H9 (cell line): ENCODE data around the gene MFRP. TPM values are rescaled to one million over a fixed set of nuclear protein-coding genes. Genes with fewer than 3 reads are reported as not detected.
A peak's percentile ranks its signal among the peaks of the same experiment; 100 is the strongest.

ENCODE experiments used
- DNase-seq: peaks from one replicate; pipeline ENCODE4 v3.0.0-alpha.2; 2017
- H2AFZ ChIP-seq: one replicate; pipeline ENCODE4 v1.6.1; 2013; ENCODE audit warnings: mild to moderate bottlenecking, low read length, control low read depth, moderate library complexity
- H2AK5ac ChIP-seq: 2 replicates; pipeline ENCODE4 v1.6.1; 2013; ENCODE audit warnings: low read length, control low read depth, mixed read lengths; ENCODE audit not compliant: insufficient read length
- H2BK120ac ChIP-seq: one replicate; pipeline ENCODE4 v1.6.1; 2013; ENCODE audit warnings: low read depth, mild to moderate bottlenecking, low read length, control low read depth, inconsistent platforms; ENCODE audit not compliant: poor library complexity, severe bottlenecking
- H2BK12ac ChIP-seq: 2 replicates; pipeline ENCODE4 v1.6.1; 2013; ENCODE audit warnings: low read length, control low read depth, mixed read lengths, low read depth; ENCODE audit not compliant: insufficient read length
- H2BK15ac ChIP-seq: 2 replicates; pipeline ENCODE4 v1.6.1; 2013; ENCODE audit warnings: low read depth, low read length, control low read depth
- H2BK20ac ChIP-seq: one replicate; pipeline ENCODE4 v1.6.1; 2013; ENCODE audit warnings: low read depth, mild to moderate bottlenecking, low read length, control low read depth, inconsistent platforms; ENCODE audit not compliant: poor library complexity, severe bottlenecking
- H2BK5ac ChIP-seq: 2 replicates; pipeline ENCODE4 v1.6.1; 2013; ENCODE audit warnings: low read length, control low read depth, mixed read lengths; ENCODE audit not compliant: insufficient read length
- H3K14ac ChIP-seq: 2 replicates; pipeline ENCODE4 v1.6.1; 2013; ENCODE audit warnings: low read length, control low read depth; ENCODE audit not compliant: insufficient read depth
- H3K18ac ChIP-seq: 2 replicates; pipeline ENCODE4 v1.6.1; 2013; ENCODE audit warnings: low read depth, mild to moderate bottlenecking, mixed read lengths, low read length, control low read depth; ENCODE audit not compliant: insufficient read length
- H3K23ac ChIP-seq: 2 replicates; pipeline ENCODE4 v1.6.1; 2013; ENCODE audit warnings: low read length, control low read depth, mixed read lengths, low read depth; ENCODE audit not compliant: insufficient read length
- H3K23me2 ChIP-seq: 2 replicates; pipeline ENCODE4 v1.6.1; 2013; ENCODE audit warnings: low read depth, mild to moderate bottlenecking, mixed read lengths, low read length, control low read depth; ENCODE audit not compliant: insufficient read length, poor library complexity, severe bottlenecking
- H3K27ac ChIP-seq: 2 replicates; pipeline ENCODE4 v1.5.1; 2013; ENCODE audit warnings: low read length, control low read depth, mixed read lengths, low read depth; ENCODE audit not compliant: insufficient read length
- H3K27me3 ChIP-seq: 2 replicates; pipeline ENCODE4 v1.6.1; 2013; ENCODE audit warnings: low read length, control low read depth, inconsistent platforms; ENCODE audit not compliant: insufficient read depth
- H3K4ac ChIP-seq: 2 replicates; pipeline ENCODE4 v1.6.1; 2013; ENCODE audit warnings: low read depth, mild to moderate bottlenecking, control low read depth, inconsistent platforms, low read length, moderate library complexity
- H3K4me1 ChIP-seq: 2 replicates; pipeline ENCODE4 v1.6.1; 2013; ENCODE audit warnings: low read length, control low read depth, inconsistent platforms; ENCODE audit not compliant: insufficient read depth
- H3K4me2 ChIP-seq: 2 replicates; pipeline ENCODE4 v1.6.1; 2013; ENCODE audit warnings: low read length, control low read depth, mixed read lengths; ENCODE audit not compliant: insufficient read length, insufficient read depth
- H3K56ac ChIP-seq: 2 replicates; pipeline ENCODE4 v1.6.1; 2013; ENCODE audit warnings: low read depth, mild to moderate bottlenecking, mixed read lengths, low read length, control low read depth; ENCODE audit not compliant: insufficient read length
- H3K79me1 ChIP-seq: 2 replicates; pipeline ENCODE4 v1.6.1; 2013; ENCODE audit warnings: low read depth, mild to moderate bottlenecking, moderate library complexity, low read length, control low read depth, inconsistent platforms; ENCODE audit not compliant: insufficient read depth, poor library complexity, severe bottlenecking
- H3K79me2 ChIP-seq: 2 replicates; pipeline ENCODE4 v1.6.1; 2013; ENCODE audit warnings: low read length, control low read depth, inconsistent platforms; ENCODE audit not compliant: insufficient read depth
- H3K9ac ChIP-seq: 2 replicates; pipeline ENCODE4 v1.6.1; 2013; ENCODE audit warnings: low read length, control low read depth, mixed read lengths; ENCODE audit not compliant: insufficient read length; ENCODE audit errors: extremely low read depth
- H3K9me3 ChIP-seq: one replicate; pipeline ENCODE4 v1.6.1; 2013; ENCODE audit warnings: low read depth, low read length, inconsistent platforms; ENCODE audit not compliant: control insufficient read depth
- H3T11ph ChIP-seq: one replicate; pipeline ENCODE4 v1.6.1; 2013; ENCODE audit warnings: mild to moderate bottlenecking, low read length, control low read depth, inconsistent platforms
- H4K20me1 ChIP-seq: one replicate; pipeline ENCODE4 v1.6.1; 2013; ENCODE audit not compliant: control insufficient read depth, insufficient read length, insufficient read depth
- H4K5ac ChIP-seq: 2 replicates; pipeline ENCODE4 v1.6.1; 2013; ENCODE audit warnings: low read depth, mild to moderate bottlenecking, mixed read lengths, low read length, control low read depth; ENCODE audit not compliant: insufficient read length
- H4K8ac ChIP-seq: replicated peaks from 2 replicates; pipeline ENCODE4 v1.6.1; 2013; ENCODE audit warnings: low read length, control low read depth, mixed read lengths, low read depth; ENCODE audit not compliant: insufficient read length
- H4K91ac ChIP-seq: 2 replicates; pipeline ENCODE4 v1.6.1; 2013; ENCODE audit warnings: low read depth, mild to moderate bottlenecking, moderate library complexity, mixed read lengths, low read length, control low read depth; ENCODE audit not compliant: insufficient read length
- H3K27ac Mint-ChIP-seq, 3 experiments: 2 replicates in 2 of 3; 3 replicates in 1 of 3; pipeline ENCODE4 v1.8.0; 2020 to 2021; ENCODE audit warnings: mixed read lengths in 3 of 3, mild to moderate bottlenecking in 1 of 3, moderate library complexity in 1 of 3
- H3K27me3 Mint-ChIP-seq: 2 replicates; pipeline ENCODE4 v1.8.0; 2021; ENCODE audit warnings: low read depth, mild to moderate bottlenecking, moderate library complexity, mixed read lengths
- H3K36me3 Mint-ChIP-seq, 3 experiments: 2 replicates in 2 of 3; 3 replicates in 1 of 3; pipeline ENCODE4 v1.8.0; 2020 to 2021; ENCODE audit warnings: low read depth in 3 of 3, mixed read lengths in 3 of 3; ENCODE audit not compliant: insufficient read depth in 1 of 3
- H3K4me1 Mint-ChIP-seq, 2 experiments: 2 replicates each; pipeline ENCODE4 v1.8.0; 2020; ENCODE audit warnings: mixed read lengths in 2 of 2
- H3K4me3 Mint-ChIP-seq, 2 experiments: 2 replicates in 1 of 2; 3 replicates in 1 of 2; pipeline ENCODE4 v1.8.0; 2020 to 2021; ENCODE audit warnings: mild to moderate bottlenecking in 2 of 2, mixed read lengths in 2 of 2, moderate library complexity in 1 of 2
- H3K9me3 Mint-ChIP-seq, 2 experiments: 2 replicates in 1 of 2; 3 replicates in 1 of 2; pipeline ENCODE4 v1.8.0; 2020; ENCODE audit warnings: mild to moderate bottlenecking in 2 of 2, mixed read lengths in 2 of 2, moderate library complexity in 1 of 2
- WGBS: extraction: QIAGEN DNeasy Blood & Tissue Kit; methylation state at CpG from one replicate; pipeline ENCODE4 v1.1.7; 2013; ENCODE audit warnings: missing lambda C conversion rate, low lambda C conversion rate, mixed read lengths; ENCODE audit not compliant: insufficient read length; ENCODE audit errors: extremely low coverage; 5-methylcytosine and 5-hydroxymethylcytosine counted together
- total RNA-seq: library from RNA; stranded (reverse); gene quantifications from 2 replicates; pipeline ENCODE4 v1.2.1, GENCODE V29; 2021
- TF ChIP-seq, protein P1 (sequence below): fragments of 200-600 bp; sonication (generic); conservative IDR thresholded peaks from 3 replicates; pipeline ENCODE4 v1.8.0; 2021; ENCODE audit warnings: antibody characterized with exemption, mild to moderate bottlenecking

MFRP gene
- total RNA-seq, 1 experiment from 2014 or later = not detected

GRCh38 chr11:119314726-119315125, 31.8 kb downstream of the MFRP start:
- no peaks in the 10 kb centered on the region for H3K9me3 Mint-ChIP-seq
- no peak overlapping the region for H3K9ac ChIP-seq

More at GRCh38 chr11:119314726-119315125, 31.8 kb downstream of the MFRP start:
- Histone ChIP-seq H3K4ac (no peak overlapping the region), H3K4me1 (peaks cover 15% of the 10 kb centered on the region; the same call in 1 of the 2 replicates), H2BK5ac (no peak overlapping the region), H2BK20ac (no peak overlapping the region), H3K23me2 (peaks cover 22% of the 10 kb centered on the region), H2BK15ac (no peak overlapping the region), H2AK5ac (no peak overlapping the region), H3K79me1 (no peaks in the 10 kb centered on the region), H3K4me2 (peak overlapping the region; percentile 77), H3K27me3 (peaks cover 9% of the 10 kb centered on the region; the same call in 1 of the 2 replicates), H3K18ac (no peak overlapping the region), H3K79me2 (no peaks in the 10 kb centered on the region), H4K8ac (no peak overlapping the region), H3K56ac (no peak overlapping the region), H3K23ac (no peak overlapping the region), H2AFZ (no peak overlapping the region), H2BK120ac (no peak overlapping the region), H4K5ac (no peak overlapping the region), H4K20me1 (no peaks in the 10 kb centered on the region), H3K27ac (no peak overlapping the region), H3T11ph (no peak overlapping the region), H3K9me3 (no peaks in the 10 kb centered on the region), H4K91ac (no peak overlapping the region), H3K14ac (no peak overlapping the region), H2BK12ac (no peak overlapping the region)
- peaks cover 0 to 31% (median 12%) of the 10 kb centered on the region in 3 experiments; a peak in 5 of 7 replicates for H3K36me3 Mint-ChIP-seq
- TF ChIP-seq, protein P1, sequence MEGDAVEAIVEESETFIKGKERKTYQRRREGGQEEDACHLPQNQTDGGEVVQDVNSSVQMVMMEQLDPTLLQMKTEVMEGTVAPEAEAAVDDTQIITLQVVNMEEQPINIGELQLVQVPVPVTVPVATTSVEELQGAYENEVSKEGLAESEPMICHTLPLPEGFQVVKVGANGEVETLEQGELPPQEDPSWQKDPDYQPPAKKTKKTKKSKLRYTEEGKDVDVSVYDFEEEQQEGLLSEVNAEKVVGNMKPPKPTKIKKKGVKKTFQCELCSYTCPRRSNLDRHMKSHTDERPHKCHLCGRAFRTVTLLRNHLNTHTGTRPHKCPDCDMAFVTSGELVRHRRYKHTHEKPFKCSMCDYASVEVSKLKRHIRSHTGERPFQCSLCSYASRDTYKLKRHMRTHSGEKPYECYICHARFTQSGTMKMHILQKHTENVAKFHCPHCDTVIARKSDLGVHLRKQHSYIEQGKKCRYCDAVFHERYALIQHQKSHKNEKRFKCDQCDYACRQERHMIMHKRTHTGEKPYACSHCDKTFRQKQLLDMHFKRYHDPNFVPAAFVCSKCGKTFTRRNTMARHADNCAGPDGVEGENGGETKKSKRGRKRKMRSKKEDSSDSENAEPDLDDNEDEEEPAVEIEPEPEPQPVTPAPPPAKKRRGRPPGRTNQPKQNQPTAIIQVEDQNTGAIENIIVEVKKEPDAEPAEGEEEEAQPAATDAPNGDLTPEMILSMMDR = no peak
- peaks cover 34 to 37% of the 10 kb centered on the region in 2 experiments for H3K4me1 Mint-ChIP-seq
- no peak for DNase-seq
- no peak overlapping the region for H3K27ac Mint-ChIP-seq
- H3K4me3 Mint-ChIP-seq = peak overlapping the region; percentile 66 to 77; a peak in 2 of 5 replicates
- peaks cover 38% of the 10 kb centered on the region for H3K27me3 Mint-ChIP-seq
- no CpG with 5 or more reads among the region's 18 CpGs for WGBS
